ENCODE results near the gene YBX3.

GRCh38 chr12:10673659-10674384 is 49.3 kb downstream of the YBX3 start, which contains the start of gene STYK1:
- TF ChIP-seq CTCF (IDR thresholded peaks at IDR 0.05) = peak; percentile 62 to 83 (median 77)
- TF ChIP-seq POLR2A (IDR thresholded peaks at IDR 0.05) = no peak

All from testis (tissue), 2 donors.